ENCODE results near the gene ABR. TPM values are rescaled to one million over a fixed set of nuclear protein-coding genes. Genes with fewer than 3 reads are reported as not detected.

Gene ABR
- total and polyA plus RNA-seq, 4 donors: 2.7 to 12.9 (median 6.8) TPM

DNA sequence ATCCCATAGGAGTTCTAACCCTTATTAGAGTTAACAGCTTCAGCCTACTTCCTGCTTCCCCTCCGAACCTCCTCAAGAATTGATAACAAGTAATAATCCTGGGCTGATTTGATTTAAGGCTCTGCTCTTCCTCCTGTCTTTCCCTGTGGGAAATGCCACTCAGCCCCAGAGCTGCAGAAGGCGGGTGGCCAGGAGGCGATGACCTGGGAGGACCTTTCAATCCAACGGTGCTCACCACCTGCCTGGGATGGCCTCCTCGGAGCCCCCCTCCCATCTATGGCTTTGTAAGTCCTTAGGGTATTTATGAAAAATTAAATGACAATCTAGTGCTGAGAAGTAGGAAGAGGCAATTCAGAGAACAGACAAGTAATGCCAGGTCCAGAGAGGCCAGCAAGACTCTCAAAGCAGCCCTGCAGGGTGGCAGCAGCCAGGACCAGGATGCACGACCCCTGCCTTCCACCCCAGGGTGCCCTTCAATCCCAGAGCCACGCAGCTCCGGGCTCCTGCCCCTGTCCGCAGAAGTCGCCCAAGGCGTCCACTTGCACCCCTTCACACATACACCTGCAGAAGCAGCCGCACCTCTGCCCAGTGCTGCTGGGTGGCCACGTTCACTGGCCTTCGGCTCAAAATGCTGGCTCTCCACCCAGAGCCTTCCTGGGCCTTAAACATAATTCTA lies 34.3 kb downstream of the ABR start:
- Histone ChIP-seq H3K4me1 (ENCODE audit: control insufficient read depth in 4 of 4, insufficient read depth in 4 of 4, low read length in 3 of 4) (no peaks in the 10 kb centered on the region), H3K27me3 (ENCODE audit: control insufficient read depth in 4 of 4, insufficient read depth in 4 of 4, low read length in 3 of 4) (no peaks in the 10 kb centered on the region), H3K9me3 (ENCODE audit: control insufficient read depth in 4 of 4, low read length in 3 of 4) (no peaks in the 10 kb centered on the region), H3K27ac (ENCODE audit: low read depth in 1 of 2, low read length in 2 of 2) (no peak overlapping the region), H3K4me3 (ENCODE audit: low read depth in 1 of 3, low read length in 3 of 3) (no peak overlapping the region), H3K9ac (ENCODE audit: low read depth in 1 of 2, low read length in 2 of 2) (no peak overlapping the region), H3K36me3 (ENCODE audit: control insufficient read depth in 4 of 4, insufficient read depth in 3 of 4, low read depth in 1 of 4, low read length in 3 of 4) (no peaks in the 10 kb centered on the region)
- 81% methylated on average over 14 of the region's 14 CpGs for WGBS
- TF ChIP-seq, protein P1, sequence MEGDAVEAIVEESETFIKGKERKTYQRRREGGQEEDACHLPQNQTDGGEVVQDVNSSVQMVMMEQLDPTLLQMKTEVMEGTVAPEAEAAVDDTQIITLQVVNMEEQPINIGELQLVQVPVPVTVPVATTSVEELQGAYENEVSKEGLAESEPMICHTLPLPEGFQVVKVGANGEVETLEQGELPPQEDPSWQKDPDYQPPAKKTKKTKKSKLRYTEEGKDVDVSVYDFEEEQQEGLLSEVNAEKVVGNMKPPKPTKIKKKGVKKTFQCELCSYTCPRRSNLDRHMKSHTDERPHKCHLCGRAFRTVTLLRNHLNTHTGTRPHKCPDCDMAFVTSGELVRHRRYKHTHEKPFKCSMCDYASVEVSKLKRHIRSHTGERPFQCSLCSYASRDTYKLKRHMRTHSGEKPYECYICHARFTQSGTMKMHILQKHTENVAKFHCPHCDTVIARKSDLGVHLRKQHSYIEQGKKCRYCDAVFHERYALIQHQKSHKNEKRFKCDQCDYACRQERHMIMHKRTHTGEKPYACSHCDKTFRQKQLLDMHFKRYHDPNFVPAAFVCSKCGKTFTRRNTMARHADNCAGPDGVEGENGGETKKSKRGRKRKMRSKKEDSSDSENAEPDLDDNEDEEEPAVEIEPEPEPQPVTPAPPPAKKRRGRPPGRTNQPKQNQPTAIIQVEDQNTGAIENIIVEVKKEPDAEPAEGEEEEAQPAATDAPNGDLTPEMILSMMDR (IDR thresholded peaks at IDR 0.05; ENCODE audit: low read depth, low read length, missing input control): no peak
- TF ChIP-seq RAD21 (IDR thresholded peaks at IDR 0.05) (no peak), FOXA1 (IDR thresholded peaks at IDR 0.05) (no peak), HNF4A (conservative IDR thresholded peaks at IDR 0.05) (no peak), NR2F2 (IDR thresholded peaks at IDR 0.05) (no peak), EGR1 (IDR thresholded peaks at IDR 0.05; ENCODE audit: low read depth in 2 of 2) (no peak), TAF1 (conservative IDR thresholded peaks at IDR 0.05) (no peak), YY1 (IDR thresholded peaks at IDR 0.05) (no peak), FOXA2 (IDR thresholded peaks at IDR 0.05) (no peak), JUND (IDR thresholded peaks at IDR 0.05) (no peak), RXRA (IDR thresholded peaks at IDR 0.05) (no peak), GABPA (IDR thresholded peaks at IDR 0.05 in 1 of 2, conservative IDR thresholded peaks at IDR 0.05 in 1 of 2) (no peak)
- TF ChIP-seq, protein P2, sequence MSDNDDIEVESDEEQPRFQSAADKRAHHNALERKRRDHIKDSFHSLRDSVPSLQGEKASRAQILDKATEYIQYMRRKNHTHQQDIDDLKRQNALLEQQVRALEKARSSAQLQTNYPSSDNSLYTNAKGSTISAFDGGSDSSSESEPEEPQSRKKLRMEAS (IDR thresholded peaks at IDR 0.05): no peak
- TF ChIP-seq, protein P3, sequence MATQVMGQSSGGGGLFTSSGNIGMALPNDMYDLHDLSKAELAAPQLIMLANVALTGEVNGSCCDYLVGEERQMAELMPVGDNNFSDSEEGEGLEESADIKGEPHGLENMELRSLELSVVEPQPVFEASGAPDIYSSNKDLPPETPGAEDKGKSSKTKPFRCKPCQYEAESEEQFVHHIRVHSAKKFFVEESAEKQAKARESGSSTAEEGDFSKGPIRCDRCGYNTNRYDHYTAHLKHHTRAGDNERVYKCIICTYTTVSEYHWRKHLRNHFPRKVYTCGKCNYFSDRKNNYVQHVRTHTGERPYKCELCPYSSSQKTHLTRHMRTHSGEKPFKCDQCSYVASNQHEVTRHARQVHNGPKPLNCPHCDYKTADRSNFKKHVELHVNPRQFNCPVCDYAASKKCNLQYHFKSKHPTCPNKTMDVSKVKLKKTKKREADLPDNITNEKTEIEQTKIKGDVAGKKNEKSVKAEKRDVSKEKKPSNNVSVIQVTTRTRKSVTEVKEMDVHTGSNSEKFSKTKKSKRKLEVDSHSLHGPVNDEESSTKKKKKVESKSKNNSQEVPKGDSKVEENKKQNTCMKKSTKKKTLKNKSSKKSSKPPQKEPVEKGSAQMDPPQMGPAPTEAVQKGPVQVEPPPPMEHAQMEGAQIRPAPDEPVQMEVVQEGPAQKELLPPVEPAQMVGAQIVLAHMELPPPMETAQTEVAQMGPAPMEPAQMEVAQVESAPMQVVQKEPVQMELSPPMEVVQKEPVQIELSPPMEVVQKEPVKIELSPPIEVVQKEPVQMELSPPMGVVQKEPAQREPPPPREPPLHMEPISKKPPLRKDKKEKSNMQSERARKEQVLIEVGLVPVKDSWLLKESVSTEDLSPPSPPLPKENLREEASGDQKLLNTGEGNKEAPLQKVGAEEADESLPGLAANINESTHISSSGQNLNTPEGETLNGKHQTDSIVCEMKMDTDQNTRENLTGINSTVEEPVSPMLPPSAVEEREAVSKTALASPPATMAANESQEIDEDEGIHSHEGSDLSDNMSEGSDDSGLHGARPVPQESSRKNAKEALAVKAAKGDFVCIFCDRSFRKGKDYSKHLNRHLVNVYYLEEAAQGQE (IDR thresholded peaks at IDR 0.05): no peak
- DNase-seq (ENCODE audit: low spot score): no peak

DNA sequence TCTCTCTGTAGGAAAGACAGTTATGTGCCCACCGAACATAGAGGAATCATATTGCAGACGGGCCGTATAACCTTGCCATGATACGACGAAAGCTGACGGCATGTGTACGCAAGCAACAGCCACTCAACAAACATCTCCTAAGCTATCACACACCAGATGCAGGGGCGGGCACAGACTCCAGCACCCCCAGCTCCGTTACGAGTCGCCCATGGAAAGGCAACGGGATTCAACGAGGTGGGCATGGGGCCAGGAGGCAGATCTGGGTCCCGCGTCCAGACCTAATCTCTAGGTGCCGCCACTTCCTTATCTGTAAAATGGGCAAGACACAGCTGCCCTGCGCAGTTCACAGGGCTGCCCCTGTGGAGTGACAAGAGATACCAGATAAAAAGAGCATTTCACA lies 35.6 kb downstream of the ABR start:
- Histone ChIP-seq H3K27ac (ENCODE audit: low read depth in 1 of 2, low read length in 2 of 2) (no peak overlapping the region), H3K9me3 (ENCODE audit: control insufficient read depth in 4 of 4, low read length in 3 of 4) (no peaks in the 10 kb centered on the region), H3K27me3 (ENCODE audit: control insufficient read depth in 4 of 4, insufficient read depth in 4 of 4, low read length in 3 of 4) (peaks cover 0 to 2% (median 0%) of the 10 kb centered on the region in 4 donors), H3K4me3 (ENCODE audit: low read depth in 1 of 3, low read length in 3 of 3) (no peak overlapping the region), H3K36me3 (ENCODE audit: control insufficient read depth in 4 of 4, insufficient read depth in 3 of 4, low read depth in 1 of 4, low read length in 3 of 4) (no peaks in the 10 kb centered on the region), H3K9ac (ENCODE audit: low read depth in 1 of 2, low read length in 2 of 2) (no peak overlapping the region), H3K4me1 (ENCODE audit: control insufficient read depth in 4 of 4, insufficient read depth in 4 of 4, low read length in 3 of 4) (no peaks in the 10 kb centered on the region)
- WGBS: 75% methylated on average over 17 of the region's 17 CpGs
- DNase-seq (ENCODE audit: low spot score): no peak
- TF ChIP-seq GABPA (IDR thresholded peaks at IDR 0.05 in 1 of 2, conservative IDR thresholded peaks at IDR 0.05 in 1 of 2): no peak

Measured in liver (tissue), 9 donors.